Panc1 (cell line): ENCODE results near the gene AP3S2. TPM values are rescaled to one million over a fixed set of nuclear protein-coding genes. Genes with fewer than 3 reads are reported as not detected.

Source experiments
- ATAC-seq: fragments of 200-7000 bp; cut with Tn5 transposase; 2 replicates; pipeline ENCODE4 v1.9.1; 2020; ENCODE audit warnings: mild to moderate bottlenecking, moderate library complexity
- BruUV-seq: library from RNA; stranded (reverse); fragments of 400-500 nt; replicated peaks from 2 replicates; lab custom pipeline; 2021; lab: Mats Ljungman, UMichigan
- CTCF ChIA-PET: fragments of 300-600 bp; sonication (Branson Sonifier 250); formaldehyde crosslinking; loops from one replicate; lab custom pipeline; 2022; ENCODE audit warnings: antibody characterized with exemption; lab: Charles Lee
- POLR2A ChIA-PET: fragments of 300-600 bp; sonication (Branson Sonifier 250); formaldehyde crosslinking; loops from one replicate; lab custom pipeline; 2022; ENCODE audit warnings: antibody characterized with exemption; lab: Charles Lee
- DNase-seq: peaks from one replicate; pipeline ENCODE4 v3.0.0-alpha.2; 2010; ENCODE audit warnings: low read depth, low spot score
- H3K27ac ChIP-seq: 2 replicates; pipeline ENCODE4 v1.5.1; 2011; ENCODE audit warnings: mild to moderate bottlenecking, low read length, inconsistent platforms
- H3K27me3 ChIP-seq: fragments of 200-500 bp; sonication (Bioruptor generic); 2 replicates; pipeline ENCODE4 v1.6.0; 2014; ENCODE audit warnings: low read length, inconsistent platforms; ENCODE audit not compliant: control insufficient read depth, insufficient read depth
- H3K36me3 ChIP-seq: fragments of 200-500 bp; sonication (Bioruptor generic); 2 replicates; pipeline ENCODE4 v1.5.1; 2014; ENCODE audit warnings: inconsistent platforms, mild to moderate bottlenecking, low read length, moderate library complexity; ENCODE audit not compliant: control insufficient read depth, insufficient read depth
- H3K4me1 ChIP-seq: 2 replicates; pipeline ENCODE4 v1.5.1; 2011; ENCODE audit warnings: inconsistent platforms, mild to moderate bottlenecking, low read length, moderate library complexity; ENCODE audit not compliant: control insufficient read depth, insufficient read depth
- H3K4me3 ChIP-seq, 2 experiments: 2 replicates each; pipeline ENCODE4 v1.5.1; 2011 to 2012; ENCODE audit warnings: low read depth in 2 of 2, low read length in 2 of 2, mild to moderate bottlenecking in 2 of 2, inconsistent platforms in 1 of 2, moderate library complexity in 1 of 2
- H3K9me3 ChIP-seq: fragments of 200-500 bp; sonication (Bioruptor generic); 2 replicates; pipeline ENCODE4 v1.5.1; 2014; ENCODE audit warnings: low read depth, mild to moderate bottlenecking, inconsistent platforms, low read length, moderate library complexity; ENCODE audit not compliant: control insufficient read depth, insufficient read depth
- POLR2AphosphoS5 ChIP-seq: IDR thresholded peaks from 2 replicates; pipeline ENCODE4 v1.6.1; 2012; ENCODE audit warnings: mild to moderate bottlenecking, low read depth, low read length, moderate library complexity
- SIN3A ChIP-seq: IDR thresholded peaks from 2 replicates; pipeline ENCODE4 v1.6.1; 2012; ENCODE audit warnings: low read depth, mild to moderate bottlenecking, low read length, moderate library complexity, borderline replicate concordance; ENCODE audit not compliant: insufficient read depth
- TCF7L2 ChIP-seq: IDR thresholded peaks from 2 replicates; pipeline ENCODE4 v1.6.1; 2011; ENCODE audit warnings: mild to moderate bottlenecking, low read depth, low read length, inconsistent platforms
- in situ Hi-C: cut with HindIII; loops from 2 replicates; pipeline ENCODE4 v1.10.0; 2016; ENCODE audit warnings: low sequenced_read_pairs, low pct_unique_long_range_greater_than_20kb
- intact Hi-C: fragments of 100-400 bp; cut with micrococcal nuclease; formaldehyde crosslinking; loops from one replicate; pipeline ENCODE4 v1.10.0; 2022; ENCODE audit not compliant: unreplicated experiment
- total RNA-seq: library from RNA; stranded (reverse); gene quantifications from one replicate; pipeline ENCODE4 v1.2.1, GENCODE V29; 2021; ENCODE audit not compliant: unreplicated experiment
- TF ChIP-seq, protein P1 (sequence below): fragments of 450-650 bp; IDR thresholded peaks from 2 replicates; pipeline ENCODE4 v1.5.1; 2017; ENCODE audit warnings: mild to moderate bottlenecking
- TF ChIP-seq, protein P2 (sequence below), 2 experiments: IDR thresholded peaks; 2 replicates each; pipeline ENCODE4 v1.6.1; 2011 to 2012; ENCODE audit warnings: low read depth in 2 of 2, control low read depth in 1 of 2, low read length in 1 of 2, mild to moderate bottlenecking in 1 of 2, moderate library complexity in 1 of 2; ENCODE audit not compliant: insufficient read depth in 1 of 2

AP3S2 gene
- total RNA-seq, 1 experiment from 2014 or later, result 24.6 TPM

DNA sequence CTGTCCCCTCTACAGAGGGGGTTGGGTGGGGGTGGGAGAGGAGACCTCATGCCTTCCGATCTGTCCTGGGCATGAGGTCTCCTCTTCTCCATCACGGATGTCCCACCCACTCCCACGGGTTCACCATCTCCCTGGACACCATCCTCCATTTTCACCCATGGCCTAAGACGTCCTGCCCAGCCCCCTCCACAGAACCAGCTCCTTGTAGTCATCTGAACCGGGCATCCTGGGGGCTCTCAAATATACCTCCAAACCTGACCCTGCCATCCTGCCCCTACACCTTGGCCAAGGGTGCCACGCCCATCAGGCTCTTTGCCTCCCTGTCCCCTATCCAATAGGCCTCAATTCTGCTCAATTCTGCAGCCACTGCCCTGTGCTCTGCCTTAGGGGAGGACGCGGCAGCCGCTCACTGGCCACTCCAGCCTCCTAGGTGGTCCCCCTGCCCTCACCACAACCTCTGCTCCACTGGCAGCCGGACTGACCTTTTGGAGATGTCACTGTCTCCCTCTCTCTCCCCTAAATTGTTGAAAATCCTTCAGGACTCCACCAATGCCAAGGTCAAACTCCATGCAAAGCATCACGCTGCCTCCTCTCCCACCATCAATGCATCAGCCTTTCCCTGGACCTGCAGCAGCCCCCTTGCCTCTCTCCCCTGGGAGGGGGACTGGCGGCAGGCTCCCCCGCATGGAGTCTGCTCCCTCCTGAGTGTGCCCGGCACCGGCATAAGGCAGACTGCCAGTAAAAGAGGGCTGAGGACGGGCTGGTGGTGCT is 69.8 kb downstream of the AP3S2 start:
- BruUV-seq, result no TSS peak
- no peaks in the 10 kb centered on the region for H3K36me3 ChIP-seq
- ATAC-seq (no peak), DNase-seq (no peak)
- peak overlapping the region; percentile 74 for H3K27ac ChIP-seq
- ChIA-PET POLR2A (no interaction called here), CTCF (interaction anchor here (0.8 kb wide), 2 partner anchors 62 to 69 kb away, joined by 4 to 10 read pairs; no protein-coding TSS in a partner anchor)
- no peak overlapping the region for H3K4me3 ChIP-seq
- H3K27me3 ChIP-seq, result no peaks in the 10 kb centered on the region
- H3K9me3 ChIP-seq, result no peaks in the 10 kb centered on the region
- peaks cover 65% of the 10 kb centered on the region for H3K4me1 ChIP-seq
- in situ Hi-C loops (no loop called here), intact Hi-C loops (no loop called here)
- TF ChIP-seq POLR2AphosphoS5 (no peak), SIN3A (no peak), TCF7L2 (no peak)
- TF ChIP-seq, protein P1, sequence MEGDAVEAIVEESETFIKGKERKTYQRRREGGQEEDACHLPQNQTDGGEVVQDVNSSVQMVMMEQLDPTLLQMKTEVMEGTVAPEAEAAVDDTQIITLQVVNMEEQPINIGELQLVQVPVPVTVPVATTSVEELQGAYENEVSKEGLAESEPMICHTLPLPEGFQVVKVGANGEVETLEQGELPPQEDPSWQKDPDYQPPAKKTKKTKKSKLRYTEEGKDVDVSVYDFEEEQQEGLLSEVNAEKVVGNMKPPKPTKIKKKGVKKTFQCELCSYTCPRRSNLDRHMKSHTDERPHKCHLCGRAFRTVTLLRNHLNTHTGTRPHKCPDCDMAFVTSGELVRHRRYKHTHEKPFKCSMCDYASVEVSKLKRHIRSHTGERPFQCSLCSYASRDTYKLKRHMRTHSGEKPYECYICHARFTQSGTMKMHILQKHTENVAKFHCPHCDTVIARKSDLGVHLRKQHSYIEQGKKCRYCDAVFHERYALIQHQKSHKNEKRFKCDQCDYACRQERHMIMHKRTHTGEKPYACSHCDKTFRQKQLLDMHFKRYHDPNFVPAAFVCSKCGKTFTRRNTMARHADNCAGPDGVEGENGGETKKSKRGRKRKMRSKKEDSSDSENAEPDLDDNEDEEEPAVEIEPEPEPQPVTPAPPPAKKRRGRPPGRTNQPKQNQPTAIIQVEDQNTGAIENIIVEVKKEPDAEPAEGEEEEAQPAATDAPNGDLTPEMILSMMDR, result no peak
- TF ChIP-seq, protein P2, sequence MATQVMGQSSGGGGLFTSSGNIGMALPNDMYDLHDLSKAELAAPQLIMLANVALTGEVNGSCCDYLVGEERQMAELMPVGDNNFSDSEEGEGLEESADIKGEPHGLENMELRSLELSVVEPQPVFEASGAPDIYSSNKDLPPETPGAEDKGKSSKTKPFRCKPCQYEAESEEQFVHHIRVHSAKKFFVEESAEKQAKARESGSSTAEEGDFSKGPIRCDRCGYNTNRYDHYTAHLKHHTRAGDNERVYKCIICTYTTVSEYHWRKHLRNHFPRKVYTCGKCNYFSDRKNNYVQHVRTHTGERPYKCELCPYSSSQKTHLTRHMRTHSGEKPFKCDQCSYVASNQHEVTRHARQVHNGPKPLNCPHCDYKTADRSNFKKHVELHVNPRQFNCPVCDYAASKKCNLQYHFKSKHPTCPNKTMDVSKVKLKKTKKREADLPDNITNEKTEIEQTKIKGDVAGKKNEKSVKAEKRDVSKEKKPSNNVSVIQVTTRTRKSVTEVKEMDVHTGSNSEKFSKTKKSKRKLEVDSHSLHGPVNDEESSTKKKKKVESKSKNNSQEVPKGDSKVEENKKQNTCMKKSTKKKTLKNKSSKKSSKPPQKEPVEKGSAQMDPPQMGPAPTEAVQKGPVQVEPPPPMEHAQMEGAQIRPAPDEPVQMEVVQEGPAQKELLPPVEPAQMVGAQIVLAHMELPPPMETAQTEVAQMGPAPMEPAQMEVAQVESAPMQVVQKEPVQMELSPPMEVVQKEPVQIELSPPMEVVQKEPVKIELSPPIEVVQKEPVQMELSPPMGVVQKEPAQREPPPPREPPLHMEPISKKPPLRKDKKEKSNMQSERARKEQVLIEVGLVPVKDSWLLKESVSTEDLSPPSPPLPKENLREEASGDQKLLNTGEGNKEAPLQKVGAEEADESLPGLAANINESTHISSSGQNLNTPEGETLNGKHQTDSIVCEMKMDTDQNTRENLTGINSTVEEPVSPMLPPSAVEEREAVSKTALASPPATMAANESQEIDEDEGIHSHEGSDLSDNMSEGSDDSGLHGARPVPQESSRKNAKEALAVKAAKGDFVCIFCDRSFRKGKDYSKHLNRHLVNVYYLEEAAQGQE (IDR thresholded peaks at IDR 0.05; ENCODE audit: insufficient read depth in 1 of 2, low read depth in 2 of 2, low read length in 1 of 2), result no peak

DNA sequence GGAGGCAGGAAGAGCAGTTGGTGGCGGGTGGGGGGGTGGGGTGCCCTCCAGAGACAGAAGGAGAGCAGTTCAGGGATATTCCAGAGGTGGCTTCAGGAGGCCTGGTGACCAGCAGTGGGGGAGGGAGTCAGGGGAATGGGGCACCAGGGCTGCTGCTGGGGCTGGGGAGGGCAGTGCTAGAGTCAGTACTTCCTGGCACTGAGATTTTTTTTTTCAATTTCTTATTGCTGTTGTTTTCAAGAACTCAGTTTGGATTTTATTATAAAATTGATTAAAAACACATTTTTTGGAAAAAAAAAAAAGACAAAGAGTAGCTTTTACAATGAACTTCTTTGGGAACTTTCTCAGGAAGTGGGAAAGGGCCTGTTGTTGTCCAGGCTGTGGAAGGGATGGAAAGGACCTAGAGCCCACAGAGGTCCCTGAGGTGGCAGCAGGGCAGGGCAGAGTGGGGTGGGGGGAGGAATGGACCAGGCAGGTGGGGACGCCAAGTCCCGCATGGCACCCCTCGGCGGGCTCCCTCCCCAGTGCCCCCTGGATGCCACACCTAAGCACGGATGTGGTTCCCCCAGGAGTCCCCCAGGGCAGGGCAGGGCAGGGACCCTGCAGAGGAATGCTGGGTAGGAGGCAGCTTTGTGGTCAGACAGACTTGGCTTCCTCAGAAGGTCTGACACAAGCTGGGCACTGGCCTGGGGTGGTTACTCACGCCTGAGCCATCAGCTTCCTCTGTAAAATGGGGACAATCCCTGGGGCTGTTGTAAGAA is 70.7 kb downstream of the AP3S2 start:
- no TSS peak for BruUV-seq
- intact Hi-C loops (no loop called here), in situ Hi-C loops (no loop called here)
- ChIA-PET POLR2A (interaction anchor here (0.6 kb wide), 1 partner anchor 23 kb away, joined by 3 read pairs; no protein-coding TSS in a partner anchor), CTCF (interaction anchor here (0.8 kb wide), 2 partner anchors 61 to 68 kb away, joined by 4 to 10 read pairs; no protein-coding TSS in a partner anchor)
- Histone ChIP-seq H3K9me3 (no peaks in the 10 kb centered on the region), H3K36me3 (no peaks in the 10 kb centered on the region), H3K27me3 (no peaks in the 10 kb centered on the region), H3K27ac (peak overlapping the region; percentile 74), H3K4me3 (no peak overlapping the region), H3K4me1 (peaks cover 59% of the 10 kb centered on the region)
- TF ChIP-seq SIN3A (no peak), TCF7L2 (no peak), POLR2AphosphoS5 (no peak)
- TF ChIP-seq, protein P1, result no peak
- TF ChIP-seq, protein P2 (IDR thresholded peaks at IDR 0.05; ENCODE audit: insufficient read depth in 1 of 2, low read depth in 2 of 2, low read length in 1 of 2), result no peak
- ATAC-seq, result peak; percentile 44
- DNase-seq, result no peak
